Right lobe of liver (tissue), 6 donors: Measurements from ENCODE around the gene SLC18B1. TPM values are rescaled to one million over a fixed set of nuclear protein-coding genes. Genes with fewer than 3 reads are reported as not detected.

Experiments
- ATAC-seq, 4 donors: fragments of 200-7000 bp; cut with Tn5 transposase; one replicate each; pipeline ENCODE4 v1.9.1; 2020; ENCODE audit warnings: mild to moderate bottlenecking in 4 of 4, moderate library complexity in 4 of 4
- DNase-seq, 3 donors: peaks; one replicate each; pipeline ENCODE4 v3.0.0-alpha.2; 2020
- H3K27ac ChIP-seq, 3 donors: fragments of 200-600 bp; one replicate each; pipeline ENCODE4 v1.8.0; 2022
- H3K27me3 ChIP-seq, 2 donors: fragments of 200-600 bp; one replicate each; pipeline ENCODE4 v1.8.0; 2022
- H3K36me3 ChIP-seq, 4 donors: fragments of 200-600 bp; sonication (generic) in 1 of 4; one replicate each; pipeline versions ENCODE4 v1.5.1 to v1.8.0; 2017 to 2022; ENCODE audit warnings: control low read depth in 1 of 4
- H3K4me1 ChIP-seq, 4 donors: fragments of 200-600 bp; sonication (generic) in 1 of 4; one replicate each; pipeline versions ENCODE4 v1.5.1 to v1.8.0; 2017 to 2022; ENCODE audit warnings: control low read depth in 1 of 4
- H3K4me3 ChIP-seq, 3 donors: fragments of 200-600 bp; one replicate each; pipeline ENCODE4 v1.8.0; 2022
- H3K9me3 ChIP-seq, 4 donors: fragments of 200-600 bp; sonication (generic) in 1 of 4; one replicate each; pipeline versions ENCODE4 v1.5.1 to v1.8.0; 2017 to 2022; ENCODE audit warnings: control low read depth in 1 of 4
- POLR2A ChIP-seq: fragments of 450-650 bp; IDR thresholded peaks from one replicate; pipeline ENCODE4 v1.6.1; 2017; ENCODE audit warnings: antibody characterized with exemption, mild to moderate bottlenecking
- WGBS: methylation state at CpG from one replicate; pipeline ENCODE4 v1.1.6; 2018; ENCODE audit warnings: low coverage, low lambda C conversion rate; ENCODE audit not compliant: insufficient coverage; ENCODE audit errors: missing lambda C conversion rate; 5-methylcytosine and 5-hydroxymethylcytosine counted together
- intact Hi-C, 2 donors: fragments of 100-400 bp; cut with DNase I; formaldehyde crosslinking; loops; one replicate each; pipeline versions ENCODE4 v1.11.2 to v1.14.1; 2022
- total RNA-seq, 6 experiments: library from RNA; depleted of rRNA in 2 of 6; stranded (reverse); fragments of >200 nt in 2 of 6; fragmentation: NEBNext Ultra II Directional in 3 of 6; extraction: Animal tissue kit (Norgen Biotek cat#: 25700) in 3 of 6; gene quantifications; one replicate each; pipeline versions ENCODE4 v1.1.0 to v1.2.4, GENCODE V29; 2016 to 2023
- TF ChIP-seq, protein P1 (sequence below), 4 donors: fragments of 200-600 bp in 3 of 4; fragments of 450-650 bp in 1 of 4; IDR thresholded peaks; one replicate each; pipeline versions ENCODE4 v1.5.1 to v1.8.0; 2016 to 2022; ENCODE audit warnings: antibody characterized with exemption in 4 of 4, mild to moderate bottlenecking in 2 of 4
- donor health status: DM: no; HTN: yes; CAD: no.
- donor health status: DM: no; HTN: no; CAD: no.
- donor health status: DM: no; HTN: no; CAD: no.
- donor health status: DM: no; HTN: yes; CAD: no.
- donor health status: DM: no; HTN: yes; CAD: no.

The SLC18B1 gene
- total RNA-seq, 6 experiments from 2014 or later, result 2.9 to 6.1 (median 4.2) TPM

DNA sequence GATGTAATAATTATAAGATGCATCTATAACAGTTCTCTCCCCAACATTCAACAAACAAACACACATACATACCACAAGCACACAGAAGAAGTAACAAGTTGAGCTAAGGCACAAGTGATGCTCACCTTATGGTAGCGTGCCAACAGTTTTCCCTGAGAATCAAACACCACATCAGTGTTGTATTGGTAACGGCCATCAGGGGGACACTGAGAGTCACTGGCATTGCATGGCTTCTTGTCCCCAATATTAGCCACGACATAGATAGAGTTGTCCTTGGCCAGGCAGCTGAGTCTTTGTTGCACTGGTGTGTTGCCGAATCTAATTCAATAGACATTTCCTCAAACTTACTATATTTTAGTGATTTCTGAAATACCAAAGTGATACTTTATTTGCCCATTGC is 69.8 kb downstream of the SLC18B1 start:
- WGBS, result 52% methylated on average over 4 of the region's 4 CpGs
- DNase-seq, result no peak
- TF ChIP-seq, protein P1, sequence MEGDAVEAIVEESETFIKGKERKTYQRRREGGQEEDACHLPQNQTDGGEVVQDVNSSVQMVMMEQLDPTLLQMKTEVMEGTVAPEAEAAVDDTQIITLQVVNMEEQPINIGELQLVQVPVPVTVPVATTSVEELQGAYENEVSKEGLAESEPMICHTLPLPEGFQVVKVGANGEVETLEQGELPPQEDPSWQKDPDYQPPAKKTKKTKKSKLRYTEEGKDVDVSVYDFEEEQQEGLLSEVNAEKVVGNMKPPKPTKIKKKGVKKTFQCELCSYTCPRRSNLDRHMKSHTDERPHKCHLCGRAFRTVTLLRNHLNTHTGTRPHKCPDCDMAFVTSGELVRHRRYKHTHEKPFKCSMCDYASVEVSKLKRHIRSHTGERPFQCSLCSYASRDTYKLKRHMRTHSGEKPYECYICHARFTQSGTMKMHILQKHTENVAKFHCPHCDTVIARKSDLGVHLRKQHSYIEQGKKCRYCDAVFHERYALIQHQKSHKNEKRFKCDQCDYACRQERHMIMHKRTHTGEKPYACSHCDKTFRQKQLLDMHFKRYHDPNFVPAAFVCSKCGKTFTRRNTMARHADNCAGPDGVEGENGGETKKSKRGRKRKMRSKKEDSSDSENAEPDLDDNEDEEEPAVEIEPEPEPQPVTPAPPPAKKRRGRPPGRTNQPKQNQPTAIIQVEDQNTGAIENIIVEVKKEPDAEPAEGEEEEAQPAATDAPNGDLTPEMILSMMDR (IDR thresholded peaks at IDR 0.05), result peak in 3 of 4 donors; percentile 8 to 20 (median 18)
- TF ChIP-seq POLR2A, result no peak
- Histone ChIP-seq H3K27ac (no peak overlapping the region), H3K4me1 (peaks cover 0 to 26% (median 0%) of the 10 kb centered on the region in 4 donors), H3K4me3 (no peak overlapping the region), H3K9me3 (no peaks in the 10 kb centered on the region), H3K27me3 (no peaks in the 10 kb centered on the region), H3K36me3 (peaks cover 0 to 24% (median 7%) of the 10 kb centered on the region in 4 donors)
- peak in 2 of 4 donors; percentile 5 to 25 for ATAC-seq
- intact Hi-C loops, result no loop called here

DNA sequence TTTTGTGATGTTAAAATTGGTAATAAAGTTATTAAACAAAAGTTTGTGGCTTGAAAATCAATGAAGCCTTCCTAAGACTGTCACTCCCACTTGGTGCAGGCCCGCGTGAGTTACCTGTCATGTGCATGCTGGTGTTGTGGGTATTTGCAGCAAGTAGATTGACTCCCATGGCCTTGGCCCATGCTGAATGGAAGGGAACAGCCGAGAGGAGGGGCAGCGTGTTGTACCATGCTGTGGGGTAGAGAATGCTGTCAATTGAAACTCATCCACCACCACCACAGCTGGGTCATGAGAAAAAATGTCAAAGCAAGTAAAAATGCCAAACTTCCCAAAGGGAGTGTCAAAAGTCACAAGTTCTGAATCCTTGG is 71.8 kb downstream of the SLC18B1 start:
- Histone ChIP-seq H3K4me3 (no peak overlapping the region), H3K4me1 (peaks cover 0 to 24% (median 0%) of the 10 kb centered on the region in 4 donors), H3K36me3 (peaks cover 0 to 25% (median 8%) of the 10 kb centered on the region in 4 donors), H3K9me3 (no peaks in the 10 kb centered on the region), H3K27ac (no peak overlapping the region), H3K27me3 (no peaks in the 10 kb centered on the region)
- ATAC-seq (no peak), DNase-seq (no peak)
- WGBS, result 94% methylated on average over 4 of the region's 4 CpGs
- TF ChIP-seq, protein P1 (IDR thresholded peaks at IDR 0.05), result no peak
- TF ChIP-seq POLR2A, result no peak
- intact Hi-C loops, result no loop called here

DNA sequence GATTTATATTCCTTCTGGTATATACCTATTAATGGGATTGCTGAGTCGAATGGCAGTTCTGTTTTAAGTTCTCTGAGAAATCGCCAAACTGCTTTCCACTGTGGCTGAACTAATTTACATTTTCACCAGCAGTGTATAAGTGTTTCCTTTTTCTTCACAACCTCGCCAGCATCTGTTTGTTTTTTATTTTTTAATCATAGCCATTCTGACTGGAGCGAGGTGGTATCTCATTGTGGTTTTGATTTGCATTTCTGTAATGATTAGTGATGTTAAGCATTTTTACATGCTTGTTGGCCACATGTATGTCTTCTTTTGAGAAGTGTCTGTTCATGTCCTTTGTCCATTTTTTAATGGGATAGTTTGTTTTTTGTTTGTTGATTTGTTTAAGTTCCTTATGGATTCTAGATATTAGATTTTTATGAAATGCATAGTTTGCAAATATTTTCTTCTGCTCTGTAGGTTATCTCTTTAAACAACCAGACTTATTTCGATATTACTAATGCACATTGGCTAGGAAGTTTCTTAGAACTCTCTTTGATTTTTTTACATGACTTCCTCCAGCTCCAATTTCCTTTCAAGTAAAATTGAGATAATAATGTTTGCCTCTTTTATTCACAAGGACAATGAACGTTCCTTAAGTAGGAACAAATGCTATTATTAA is 72.4 kb downstream of the SLC18B1 start:
- WGBS, result 65% methylated on average over 6 of the region's 6 CpGs
- no peak overlapping the region for H3K4me3 ChIP-seq
- TF ChIP-seq, protein P1 (IDR thresholded peaks at IDR 0.05), result no peak
- peak; percentile 24 for TF ChIP-seq POLR2A
- ATAC-seq (no peak), DNase-seq (no peak)
- no peaks in the 10 kb centered on the region for H3K9me3 ChIP-seq
- H3K27me3 ChIP-seq, result no peaks in the 10 kb centered on the region
- peaks cover 0 to 19% (median 0%) of the 10 kb centered on the region in 4 donors for H3K4me1 ChIP-seq
- no peak overlapping the region for H3K27ac ChIP-seq
- intact Hi-C loops, result no loop called here
- peaks cover 0 to 25% (median 8%) of the 10 kb centered on the region in 4 donors for H3K36me3 ChIP-seq

DNA sequence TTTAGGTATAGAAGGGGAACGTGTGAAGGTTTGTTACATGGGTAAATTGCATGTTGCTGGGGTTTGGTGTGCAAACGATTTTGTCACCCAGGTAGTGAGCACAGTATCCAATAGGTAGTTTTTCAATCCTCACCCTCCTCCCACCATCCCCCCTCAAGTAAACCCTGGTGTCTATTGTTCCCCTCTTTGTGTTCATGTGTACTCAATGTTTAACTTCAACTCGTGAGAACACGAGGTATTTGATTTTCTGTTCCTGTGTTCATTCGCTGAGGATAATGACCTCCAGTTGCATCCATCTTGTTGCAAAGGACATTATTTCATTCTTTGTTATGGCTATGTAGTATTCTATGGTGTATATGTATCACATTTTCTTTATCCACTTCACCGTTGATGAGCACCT is 73.0 kb downstream of the SLC18B1 start:
- intact Hi-C loops, result no loop called here
- TF ChIP-seq, protein P1 (IDR thresholded peaks at IDR 0.05), result no peak
- peak; percentile 28 for TF ChIP-seq POLR2A
- no peak overlapping the region for H3K27ac ChIP-seq
- DNase-seq (no peak), ATAC-seq (peak in 1 of 4 donors; percentile 2)
- peaks cover 0 to 16% (median 0%) of the 10 kb centered on the region in 4 donors for H3K4me1 ChIP-seq
- H3K9me3 ChIP-seq, result no peaks in the 10 kb centered on the region
- WGBS, result 73% methylated on average over 6 of the region's 6 CpGs
- no peaks in the 10 kb centered on the region for H3K27me3 ChIP-seq
- H3K4me3 ChIP-seq, result no peak overlapping the region
- H3K36me3 ChIP-seq, result peaks cover 0 to 25% (median 8%) of the 10 kb centered on the region in 4 donors
